Gastrocnemius medialis (tissue), 4 donors: Measurements from ENCODE around the gene IWS1. TPM values are rescaled to one million over a fixed set of nuclear protein-coding genes. Genes with fewer than 3 reads are reported as not detected.

ENCODE experiments used
- ATAC-seq, 2 donors: fragments of 150-250 bp; one replicate each; pipeline ENCODE4 v1.9.1; 2016
- DNase-seq, 2 donors: peaks; one replicate each; pipeline ENCODE4 v3.0.0-alpha.2; 2019
- H3K27ac ChIP-seq, 4 donors: fragments of 200-600 bp; sonication (generic); 1 replicate in 1 of 4; 2 replicates in 3 of 4; pipeline ENCODE4 v1.5.1; 2016 to 2018; ENCODE audit warnings: mild to moderate bottlenecking in 2 of 4, moderate library complexity in 1 of 4
- H3K27me3 ChIP-seq, 3 donors: fragments of 200-600 bp; sonication (generic) in 2 of 3; 1 replicate in 1 of 3; 2 replicates in 2 of 3; pipeline versions ENCODE4 v1.5.1 to v1.6.0; 2016 to 2019; ENCODE audit warnings: mild to moderate bottlenecking in 1 of 3, moderate library complexity in 1 of 3
- H3K36me3 ChIP-seq, 2 donors: fragments of 200-600 bp; sonication (generic) in 1 of 2; one replicate each; pipeline ENCODE4 v1.5.1; 2017 to 2018
- H3K4me1 ChIP-seq, 2 donors: fragments of 200-600 bp; sonication (generic) in 1 of 2; one replicate each; pipeline ENCODE4 v1.5.1; 2016 to 2017; ENCODE audit warnings: mild to moderate bottlenecking in 2 of 2
- H3K4me3 ChIP-seq, 4 donors: fragments of 200-600 bp; sonication (generic) in 3 of 4; 1 replicate in 1 of 4; 2 replicates in 3 of 4; pipeline ENCODE4 v1.5.1; 2016 to 2019; ENCODE audit warnings: mild to moderate bottlenecking in 2 of 4
- H3K9me3 ChIP-seq, 3 donors: fragments of 200-600 bp; sonication (generic) in 2 of 3; 1 replicate in 1 of 3; 2 replicates in 2 of 3; pipeline ENCODE4 v1.5.1; 2016 to 2019
- CTCF ChIP-seq, 5 experiments: fragments of 450-650 bp in 3 of 5; fragments of 200-600 bp in 2 of 5; sonication (generic) in 2 of 5; IDR thresholded peaks in 4 of 5; conservative IDR thresholded peaks in 1 of 5; 1 replicate in 4 of 5; 2 replicates in 1 of 5; pipeline ENCODE4 v1.5.1; 2016 to 2019; ENCODE audit warnings: antibody characterized with exemption in 5 of 5, mild to moderate bottlenecking in 3 of 5, moderate library complexity in 3 of 5
- POLR2A ChIP-seq, 2 donors: fragments of 450-650 bp; IDR thresholded peaks; one replicate each; pipeline ENCODE4 v1.6.1; 2017; ENCODE audit warnings: antibody characterized with exemption in 2 of 2, mild to moderate bottlenecking in 2 of 2, moderate library complexity in 2 of 2
- in situ Hi-C, 4 donors: fragments of 200-750 bp; cut with MboI; loops; one replicate each; pipeline versions ENCODE4 v1.15.0 to v1.8.0; 2017; ENCODE audit warnings: low sequenced_read_pairs in 4 of 4
- intact Hi-C: fragments of 100-400 bp; cut with DNase I; formaldehyde crosslinking; loops from one replicate; pipeline ENCODE4 v1.15.1; 2023; ENCODE audit warnings: low total_unique reads
- total RNA-seq, 4 donors: library from RNA; depleted of rRNA; stranded (reverse); fragments of >200 nt; gene quantifications; one replicate each; pipeline versions ENCODE4 v1.1.0 to v1.2.3, GENCODE V29; 2016

IWS1 gene
- total RNA-seq, 4 donors from 2014 or later = 50.5 to 77.0 (median 65.3) TPM

- Histone ChIP-seq H3K36me3 (no peaks in the 10 kb centered on the region), H3K27ac (no peak overlapping the region), H3K4me3 (no peak overlapping the region), H3K27me3 (no peaks in the 10 kb centered on the region), H3K9me3 (no peaks in the 10 kb centered on the region), H3K4me1 (peaks cover 0 to 7% of the 10 kb centered on the region in 2 donors)
- DNase-seq (no peak), ATAC-seq (no peak)
- TF ChIP-seq POLR2A (IDR thresholded peaks at IDR 0.05) = no peak
- no peak for TF ChIP-seq CTCF (IDR thresholded peaks at IDR 0.05 in 4 of 5, conservative IDR thresholded peaks at IDR 0.05 in 1 of 5)
- intact Hi-C loops (no loop called here), in situ Hi-C loops (no loop called here)
Observed at GRCh38 chr2:127558911-127559310, 32.6 kb upstream of the IWS1 start.

GRCh38 chr2:127552846-127553245 lies 26.6 kb upstream of the IWS1 start:
- no peak for ATAC-seq
- TF ChIP-seq CTCF (IDR thresholded peaks at IDR 0.05 in 4 of 5, conservative IDR thresholded peaks at IDR 0.05 in 1 of 5) (no peak), POLR2A (IDR thresholded peaks at IDR 0.05) (no peak)
- Histone ChIP-seq H3K4me3 (no peak overlapping the region), H3K27me3 (no peaks in the 10 kb centered on the region), H3K4me1 (no peaks in the 10 kb centered on the region), H3K36me3 (no peaks in the 10 kb centered on the region), H3K9me3 (no peaks in the 10 kb centered on the region), H3K27ac (no peak overlapping the region)
- in situ Hi-C loops = no loop called here
- intact Hi-C loops = no loop called here
- DNase-seq = no peak

GRCh38 chr2:127552336-127552735 lies 26.0 kb upstream of the IWS1 start:
- no peaks in the 10 kb centered on the region for H3K9me3 ChIP-seq
- H3K27me3 ChIP-seq = no peaks in the 10 kb centered on the region
- intact Hi-C loops (no loop called here), in situ Hi-C loops (no loop called here)
- H3K4me1 ChIP-seq = no peaks in the 10 kb centered on the region
- H3K36me3 ChIP-seq = no peaks in the 10 kb centered on the region
- DNase-seq = no peak
- H3K27ac ChIP-seq = no peak overlapping the region
- no peak overlapping the region for H3K4me3 ChIP-seq
- ATAC-seq = no peak
- TF ChIP-seq POLR2A (IDR thresholded peaks at IDR 0.05) (no peak), CTCF (IDR thresholded peaks at IDR 0.05 in 4 of 5, conservative IDR thresholded peaks at IDR 0.05 in 1 of 5) (no peak)

GRCh38 chr2:127551221-127551930 lies 25.1 kb upstream of the IWS1 start:
- H3K27ac ChIP-seq = no peak overlapping the region
- intact Hi-C loops = no loop called here
- H3K36me3 ChIP-seq = no peaks in the 10 kb centered on the region
- DNase-seq = no peak
- H3K4me3 ChIP-seq = no peak overlapping the region
- no peaks in the 10 kb centered on the region for H3K4me1 ChIP-seq
- TF ChIP-seq POLR2A (IDR thresholded peaks at IDR 0.05) = no peak
- no peak for TF ChIP-seq CTCF (IDR thresholded peaks at IDR 0.05 in 4 of 5, conservative IDR thresholded peaks at IDR 0.05 in 1 of 5)
- no peak for ATAC-seq
- in situ Hi-C loops = no loop called here
- H3K9me3 ChIP-seq = no peaks in the 10 kb centered on the region
- H3K27me3 ChIP-seq = no peaks in the 10 kb centered on the region

GRCh38 chr2:127546797-127547196 lies 20.5 kb upstream of the IWS1 start:
- in situ Hi-C loops = no loop called here

More at GRCh38 chr2:127546797-127547196, 20.5 kb upstream of the IWS1 start:
- H3K4me3 ChIP-seq = no peak overlapping the region
- DNase-seq = no peak
- intact Hi-C loops = no loop called here
- H3K36me3 ChIP-seq = no peaks in the 10 kb centered on the region
- no peaks in the 10 kb centered on the region for H3K27me3 ChIP-seq
- ATAC-seq = no peak
- H3K27ac ChIP-seq = no peak overlapping the region
- H3K4me1 ChIP-seq = no peaks in the 10 kb centered on the region
- no peaks in the 10 kb centered on the region for H3K9me3 ChIP-seq
- no peak for TF ChIP-seq POLR2A (IDR thresholded peaks at IDR 0.05)
- TF ChIP-seq CTCF (IDR thresholded peaks at IDR 0.05 in 4 of 5, conservative IDR thresholded peaks at IDR 0.05 in 1 of 5) = no peak
